C4-2B (cell line): Measurements from ENCODE around the gene HIVEP3.

Experiments
- H3K27ac ChIP-seq: fragments of 450-650 bp; 2 replicates; pipeline ENCODE4 v1.5.1; 2017
- ZFX ChIP-seq: fragments of 450-650 bp; IDR thresholded peaks from 2 replicates; pipeline ENCODE4 v1.6.1; 2017
- TF ChIP-seq, protein P1 (sequence below): fragments of 450-650 bp; conservative IDR thresholded peaks from 2 replicates; pipeline ENCODE4 v1.5.1; 2017; ENCODE audit warnings: mild to moderate bottlenecking

The HIVEP3 gene

DNA sequence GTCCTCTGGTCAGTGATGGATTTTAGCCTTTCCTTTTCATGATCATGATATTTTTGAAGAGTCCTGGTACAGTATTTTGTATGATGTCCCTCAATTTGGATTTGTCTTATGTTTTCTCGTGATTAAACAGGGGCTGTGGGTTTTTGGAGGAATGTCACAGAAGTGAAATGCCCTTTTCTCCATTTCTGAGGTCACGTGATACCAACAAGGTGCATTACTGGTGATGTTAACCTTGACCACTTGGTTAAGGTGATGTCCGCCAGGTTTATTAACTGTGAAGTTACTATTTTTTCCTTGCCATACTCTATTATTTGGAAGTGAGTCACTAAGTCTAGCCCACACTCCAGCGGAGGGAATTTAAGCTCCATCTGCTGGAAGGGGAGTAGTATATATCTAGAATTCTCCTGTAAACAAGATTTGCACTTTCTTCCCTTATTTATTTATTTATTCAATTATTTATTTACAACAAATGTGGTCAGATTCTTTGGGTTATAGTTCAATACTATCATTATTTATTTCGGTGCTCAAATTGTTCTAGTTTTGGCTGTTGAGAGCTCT, 123.4 kb downstream of the HIVEP3 start:
- TF ChIP-seq, protein P1, sequence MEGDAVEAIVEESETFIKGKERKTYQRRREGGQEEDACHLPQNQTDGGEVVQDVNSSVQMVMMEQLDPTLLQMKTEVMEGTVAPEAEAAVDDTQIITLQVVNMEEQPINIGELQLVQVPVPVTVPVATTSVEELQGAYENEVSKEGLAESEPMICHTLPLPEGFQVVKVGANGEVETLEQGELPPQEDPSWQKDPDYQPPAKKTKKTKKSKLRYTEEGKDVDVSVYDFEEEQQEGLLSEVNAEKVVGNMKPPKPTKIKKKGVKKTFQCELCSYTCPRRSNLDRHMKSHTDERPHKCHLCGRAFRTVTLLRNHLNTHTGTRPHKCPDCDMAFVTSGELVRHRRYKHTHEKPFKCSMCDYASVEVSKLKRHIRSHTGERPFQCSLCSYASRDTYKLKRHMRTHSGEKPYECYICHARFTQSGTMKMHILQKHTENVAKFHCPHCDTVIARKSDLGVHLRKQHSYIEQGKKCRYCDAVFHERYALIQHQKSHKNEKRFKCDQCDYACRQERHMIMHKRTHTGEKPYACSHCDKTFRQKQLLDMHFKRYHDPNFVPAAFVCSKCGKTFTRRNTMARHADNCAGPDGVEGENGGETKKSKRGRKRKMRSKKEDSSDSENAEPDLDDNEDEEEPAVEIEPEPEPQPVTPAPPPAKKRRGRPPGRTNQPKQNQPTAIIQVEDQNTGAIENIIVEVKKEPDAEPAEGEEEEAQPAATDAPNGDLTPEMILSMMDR = peak; percentile 43
- no peak for TF ChIP-seq ZFX
- no peak overlapping the region for H3K27ac ChIP-seq

DNA sequence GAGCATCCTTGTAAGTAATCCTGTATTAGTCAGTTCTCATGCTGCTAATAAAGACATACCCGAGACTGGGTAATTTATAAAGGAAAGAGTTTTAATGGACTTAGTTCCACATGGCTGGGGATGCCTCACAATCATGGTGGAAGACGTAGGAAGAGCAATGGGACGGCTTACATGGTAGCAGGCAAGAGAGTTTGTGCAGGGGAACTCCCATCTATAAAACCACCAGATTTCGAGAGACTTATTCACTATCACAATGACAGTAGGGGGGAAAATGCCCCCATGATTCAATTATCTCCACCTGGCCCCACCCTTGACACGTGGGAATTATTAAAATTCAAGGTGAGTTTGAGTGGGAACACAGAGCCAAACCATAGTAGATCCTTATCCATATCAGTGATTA, 124.7 kb downstream of the HIVEP3 start:
- no peak for TF ChIP-seq ZFX
- TF ChIP-seq, protein P1 = no peak
- no peak overlapping the region for H3K27ac ChIP-seq

DNA sequence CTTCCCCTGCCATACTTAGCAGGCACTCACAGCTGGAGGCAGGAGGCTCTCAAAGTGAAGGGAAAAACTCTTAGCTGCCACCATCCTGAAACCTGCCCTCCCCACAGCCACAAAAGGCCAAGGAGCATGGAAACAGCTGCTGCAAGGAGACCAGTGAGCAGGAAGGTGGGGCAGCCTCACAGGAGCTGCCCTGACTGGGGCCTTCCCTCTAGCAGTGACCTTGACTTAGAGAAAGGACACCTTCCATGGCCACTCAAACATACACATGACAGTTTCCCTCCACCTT, 126.3 kb downstream of the HIVEP3 start:
- TF ChIP-seq, protein P1 = no peak
- TF ChIP-seq ZFX = no peak
- no peak overlapping the region for H3K27ac ChIP-seq

DNA sequence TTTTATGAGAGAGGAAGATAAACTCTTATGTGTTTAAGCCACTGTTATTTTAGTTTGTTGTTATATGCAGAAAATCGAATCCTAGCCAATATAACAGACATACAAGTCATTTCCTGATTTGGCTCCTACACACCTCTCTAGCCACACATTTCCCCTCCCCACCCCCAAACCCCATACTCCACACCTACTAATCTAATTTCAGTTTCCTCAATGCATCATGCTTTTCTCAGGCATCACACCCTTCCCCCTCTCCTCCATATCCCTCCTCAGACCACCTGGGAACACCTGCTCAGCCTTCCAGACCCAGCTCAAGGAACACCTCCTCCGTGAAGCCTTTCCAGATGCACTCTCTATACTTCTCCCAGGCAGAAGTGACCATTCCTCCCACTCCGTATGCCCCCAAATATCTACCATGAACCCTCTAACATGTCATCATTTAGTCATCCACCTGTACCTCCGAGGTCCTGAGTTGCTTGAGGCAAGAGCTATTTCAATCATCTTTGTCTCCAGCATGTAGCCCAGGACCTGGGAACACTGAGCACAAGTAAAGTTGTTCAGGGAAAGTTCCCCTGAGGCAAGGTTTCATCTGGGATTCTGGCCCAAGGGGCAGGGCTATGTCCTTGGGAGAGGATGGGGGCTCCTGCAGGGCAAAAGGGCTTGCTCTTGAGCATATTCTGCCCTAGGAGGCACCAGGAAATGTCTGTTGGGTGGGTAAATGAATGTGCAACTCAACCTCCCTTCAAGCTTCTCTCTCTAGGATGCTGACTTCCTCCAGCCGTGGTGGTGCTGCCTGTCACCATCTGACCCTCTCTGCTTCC, 126.8 kb downstream of the HIVEP3 start:
- TF ChIP-seq ZFX = no peak
- TF ChIP-seq, protein P1 = no peak
- no peak overlapping the region for H3K27ac ChIP-seq

DNA sequence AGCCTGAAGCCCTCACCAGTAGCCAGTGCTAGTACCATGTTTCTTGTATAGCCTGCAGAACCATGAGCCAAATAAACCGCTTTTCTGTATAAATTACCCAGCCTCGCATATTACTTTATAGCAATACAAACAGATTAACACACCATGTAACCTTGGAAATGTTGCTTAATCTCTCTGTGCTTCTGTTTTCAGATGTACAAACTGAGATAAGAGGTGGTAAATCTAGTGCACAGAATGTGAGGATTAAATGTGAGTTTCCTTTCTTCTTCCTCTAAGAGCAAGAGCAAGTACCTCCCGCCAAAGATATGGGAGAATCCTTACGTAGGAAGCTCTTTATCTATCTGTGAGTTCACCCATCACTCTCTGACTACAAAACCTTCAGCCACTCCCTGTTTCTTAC, 128.4 kb downstream of the HIVEP3 start:
- H3K27ac ChIP-seq = peak overlapping the region; percentile 61
- no peak for TF ChIP-seq ZFX
- TF ChIP-seq, protein P1 = no peak

DNA sequence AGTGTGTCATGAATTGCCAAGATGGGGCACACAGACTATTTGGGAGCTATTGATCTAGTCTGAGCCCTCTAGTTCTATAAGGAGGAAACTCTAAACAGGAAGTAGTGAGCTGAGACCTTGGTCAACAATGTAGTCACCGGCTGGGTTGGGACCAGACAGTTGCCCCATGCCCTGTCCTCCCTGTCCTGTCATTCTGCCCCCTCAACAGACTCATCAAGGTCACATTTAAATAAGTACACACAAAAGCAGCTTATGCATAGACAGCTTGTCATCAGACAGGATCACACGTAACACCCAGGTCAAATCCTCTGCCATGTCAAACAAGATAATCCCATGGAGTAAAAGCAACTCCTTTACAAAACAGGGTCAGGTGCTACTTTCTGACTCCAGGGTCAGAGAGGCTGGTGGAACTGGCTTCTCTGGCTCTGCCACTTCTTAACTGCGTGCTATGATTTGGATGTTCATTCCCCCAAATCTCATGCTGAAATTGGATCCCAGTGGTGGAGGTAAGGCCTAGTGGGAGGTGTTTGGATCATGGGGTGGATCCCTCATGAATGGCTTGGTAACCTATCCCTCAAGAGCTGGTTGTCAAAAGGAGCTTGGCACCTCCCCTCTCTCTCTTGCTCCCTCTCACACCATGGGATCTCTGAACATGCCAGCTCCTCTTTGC, 128.9 kb downstream of the HIVEP3 start:
- peak overlapping the region; percentile 61 for H3K27ac ChIP-seq
- TF ChIP-seq, protein P1 = no peak
- TF ChIP-seq ZFX = no peak

DNA sequence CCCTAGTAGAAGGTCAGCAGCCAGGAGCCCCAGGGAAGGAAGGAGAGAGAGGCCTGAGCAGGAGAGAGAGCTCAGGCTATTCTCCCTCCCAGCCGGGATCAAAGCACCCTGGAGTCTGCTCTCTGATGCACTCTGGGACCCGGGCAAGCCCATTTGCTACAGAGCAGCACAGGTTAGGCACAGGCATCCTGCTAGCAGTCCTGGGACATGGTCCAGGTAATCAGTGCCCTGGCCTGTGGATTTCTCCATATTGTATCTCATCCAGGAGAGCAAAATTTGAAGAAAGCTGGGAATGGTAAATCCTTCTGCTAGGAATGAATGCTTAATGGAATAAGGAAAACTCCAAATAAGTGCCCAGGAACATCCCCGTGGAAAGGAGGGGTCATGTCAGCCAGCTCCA, 130.3 kb downstream of the HIVEP3 start:
- H3K27ac ChIP-seq = no peak overlapping the region; the same call in 1 of the 2 replicates
- TF ChIP-seq ZFX = no peak
- TF ChIP-seq, protein P1 = no peak
